HG02884 (cell line): ENCODE measurements around the gene HUWE1.
"Not testable (repeated sequence)": the region's sequence is repeated elsewhere in the genome, so short reads cannot be mapped to it uniquely, and the experiment has no call there.

Experiments
- ATAC-seq: cut with Tn5 transposase; IDR thresholded peaks from one replicate; pipeline ENCODE4 v1.9.1; 2021; ENCODE audit warnings: mild to moderate bottlenecking, moderate library complexity; ENCODE audit not compliant: unreplicated experiment

Gene HUWE1

GRCh38 chrX:53531255-53531966 is 155.1 kb downstream of the HUWE1 start:
- not testable (repeated sequence) for ATAC-seq

- ATAC-seq = no peak
These were observed 159.5 kb downstream of the HUWE1 start for GRCh38 chrX:53526999-53527398.

- ATAC-seq = no peak
These were observed 175.2 kb downstream of the HUWE1 start for GRCh38 chrX:53511322-53511721.

- not testable (repeated sequence) for ATAC-seq
These were observed 182.5 kb downstream of the HUWE1 start for GRCh38 chrX:53504035-53504434.

GRCh38 chrX:53494436-53494835 is 192.1 kb downstream of the HUWE1 start:
- no peak for ATAC-seq

GRCh38 chrX:53486285-53486684 is 200.2 kb downstream of the HUWE1 start:
- no peak for ATAC-seq

GRCh38 chrX:53483838-53484405 is 202.6 kb downstream of the HUWE1 start:
- no peak for ATAC-seq

- ATAC-seq = no peak
These were observed 203.1 kb downstream of the HUWE1 start for GRCh38 chrX:53483416-53483815.
